HG02623 (cell line): ENCODE results near the gene CYP2W1.
"Not testable (repeated sequence)": the region's sequence is repeated elsewhere in the genome, so short reads cannot be mapped to it uniquely, and the experiment has no call there.

Experiments used
- ATAC-seq: cut with Tn5 transposase; IDR thresholded peaks from one replicate; pipeline ENCODE4 v1.9.1; 2021; ENCODE audit warnings: moderate library complexity; ENCODE audit not compliant: unreplicated experiment

CYP2W1 gene

DNA sequence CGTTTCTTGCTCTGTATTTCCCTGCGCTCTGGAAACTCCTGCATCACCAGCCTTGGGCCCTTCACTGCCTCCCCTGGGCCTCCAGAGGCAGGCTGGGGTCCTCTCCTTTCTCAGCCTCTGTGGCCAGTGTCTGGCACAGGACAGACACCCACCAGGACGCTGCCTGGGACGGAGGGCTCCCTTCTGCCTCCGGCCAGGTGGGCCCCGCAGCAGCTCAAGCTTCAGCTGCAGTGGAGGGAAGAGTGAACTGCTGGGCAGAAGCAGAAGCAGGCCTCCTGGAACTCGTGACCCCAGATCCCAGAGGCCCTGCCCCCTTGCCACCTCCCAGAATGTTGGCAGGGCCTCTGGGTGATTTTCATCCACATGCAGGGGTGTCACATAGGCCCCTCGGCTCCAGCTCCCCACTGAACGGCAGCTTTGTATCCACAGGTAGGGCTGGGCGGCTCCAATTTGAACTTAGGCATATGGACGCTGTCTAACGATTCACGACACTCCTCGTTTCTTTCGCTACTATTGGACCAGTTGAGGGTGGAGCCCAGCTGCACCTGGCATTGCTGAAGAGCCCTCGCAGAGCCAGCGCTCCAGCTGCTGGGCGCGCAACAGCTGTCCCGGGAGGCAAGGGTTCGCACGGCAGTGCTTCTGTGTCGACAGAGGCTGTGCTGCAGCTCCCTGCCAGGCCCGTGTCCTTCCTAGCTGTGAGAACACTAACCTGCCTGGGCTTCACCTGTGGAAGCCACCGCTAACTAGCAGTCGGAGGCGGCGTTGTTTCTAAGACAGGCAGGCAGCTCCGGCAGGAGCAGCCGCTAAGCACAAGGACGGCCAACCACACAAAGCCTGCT is 43.0 kb downstream of the CYP2W1 start:
- no peak for ATAC-seq

GRCh38 chr7:1026721-1027161 is 43.8 kb downstream of the CYP2W1 start:
- no peak for ATAC-seq

GRCh38 chr7:1027242-1028043 is 44.5 kb downstream of the CYP2W1 start:
- peak; percentile 1 for ATAC-seq

DNA sequence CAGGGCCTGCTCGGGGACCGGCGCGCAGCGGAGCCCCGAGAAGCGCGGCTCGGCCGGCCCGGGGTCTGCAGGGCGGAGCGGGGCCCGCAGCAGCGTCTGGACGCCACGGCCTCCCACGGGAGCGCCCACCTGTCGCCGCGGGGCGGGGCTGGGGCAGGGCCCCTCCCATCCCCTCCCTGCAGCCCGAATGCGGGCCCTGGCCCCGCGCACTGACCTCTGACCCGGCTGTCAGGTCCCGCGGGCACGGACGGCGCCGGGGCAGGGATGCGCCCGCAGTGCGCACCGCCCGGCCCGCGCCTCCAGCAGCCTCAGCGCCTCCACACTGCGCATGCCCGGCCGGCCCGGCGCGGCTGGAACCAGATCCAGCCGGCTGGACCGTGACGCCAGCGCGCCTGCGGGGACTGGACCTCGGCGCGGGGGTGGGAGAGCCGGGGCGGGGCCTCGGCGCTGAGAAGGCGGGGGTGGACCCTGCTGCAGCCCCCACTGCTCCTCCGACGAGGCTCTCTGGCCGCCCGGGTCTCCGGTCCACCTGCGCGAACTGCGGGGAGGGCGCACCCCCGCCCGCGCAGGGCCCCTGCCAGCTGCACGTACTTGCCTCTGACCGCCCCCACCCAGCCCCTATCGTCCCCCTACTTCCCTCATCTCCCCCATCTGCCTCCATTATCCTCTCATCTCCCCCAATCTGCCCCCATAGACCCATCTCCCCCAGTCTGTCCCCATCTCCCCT is 45.2 kb downstream of the CYP2W1 start:
- peak; percentile 56 for ATAC-seq

- ATAC-seq, result no peak
These were observed 46.0 kb downstream of the CYP2W1 start for GRCh38 chr7:1028775-1029636.

DNA sequence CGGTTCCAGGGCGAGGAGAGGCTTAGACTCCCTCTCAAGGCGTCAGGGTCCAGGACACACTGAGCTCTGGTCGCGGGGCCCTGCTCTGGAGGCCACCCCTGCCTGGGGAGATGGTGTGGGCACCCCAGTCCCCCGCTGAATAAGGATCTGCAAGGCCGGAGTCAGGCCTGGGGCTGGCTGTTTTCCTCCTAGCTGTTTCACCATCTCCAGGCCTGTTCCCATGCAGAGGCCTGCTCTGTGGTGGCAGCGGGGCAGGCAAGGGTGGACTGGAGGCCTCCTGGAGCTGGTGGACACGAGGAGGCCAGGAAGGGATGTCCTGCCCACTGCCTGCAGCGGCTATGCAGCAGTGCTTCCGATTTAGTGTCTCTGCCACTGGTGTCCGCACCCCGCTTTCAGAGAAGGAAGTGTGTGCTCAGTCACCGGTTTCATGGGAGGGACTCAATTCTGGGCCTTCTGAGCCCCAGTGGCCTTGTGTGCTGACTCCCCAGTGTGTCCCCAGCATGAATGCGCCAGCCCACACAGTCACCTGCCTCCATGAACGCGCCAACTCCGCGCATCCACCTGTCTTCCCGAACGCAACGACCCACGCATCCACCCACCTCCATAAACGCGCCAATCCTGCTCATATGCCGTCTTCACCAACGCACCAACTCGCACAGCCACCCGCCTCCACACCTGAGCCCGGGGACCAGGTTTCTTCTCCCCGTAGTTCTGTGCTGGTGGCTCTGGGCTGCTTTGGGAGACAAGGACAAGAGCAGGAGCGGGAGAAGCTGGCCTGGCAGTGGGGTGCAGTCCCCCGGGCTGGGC is 46.9 kb downstream of the CYP2W1 start:
- no peak for ATAC-seq

GRCh38 chr7:1030444-1031070 is 47.6 kb downstream of the CYP2W1 start:
- ATAC-seq, result no peak

- ATAC-seq, result no peak
These were observed 48.9 kb downstream of the CYP2W1 start for GRCh38 chr7:1031716-1032455.

GRCh38 chr7:1032536-1033181 is 49.7 kb downstream of the CYP2W1 start:
- no peak for ATAC-seq

GRCh38 chr7:1033546-1034145 is 50.7 kb downstream of the CYP2W1 start:
- ATAC-seq, result no peak

GRCh38 chr7:1034769-1035168 is 51.8 kb downstream of the CYP2W1 start:
- not testable (repeated sequence) for ATAC-seq

GRCh38 chr7:1036164-1036928 is 53.4 kb downstream of the CYP2W1 start:
- ATAC-seq, result not testable (repeated sequence)
